CD14-positive monocyte (primary cell): Measurements from ENCODE around the gene NUAK1. TPM values are rescaled to one million over a fixed set of nuclear protein-coding genes. Genes with fewer than 3 reads are reported as not detected.

ENCODE experiments used
- DNase-seq, 3 donors: peaks; one replicate each; pipeline ENCODE4 v3.0.0-alpha.2; 2011 to 2022
- H2AFZ ChIP-seq: 2 replicates; pipeline ENCODE4 v1.6.0; 2012; ENCODE audit warnings: mild to moderate bottlenecking, low read depth, low read length, inconsistent platforms; ENCODE audit not compliant: insufficient read depth, poor library complexity, severe bottlenecking
- H3K27ac ChIP-seq, 2 donors: 1 replicate in 1 of 2; 2 replicates in 1 of 2; pipeline ENCODE4 v1.5.1; 2012 to 2013; ENCODE audit warnings: low read length in 2 of 2, control low read depth in 1 of 2, inconsistent platforms in 1 of 2, low read depth in 1 of 2, mild to moderate bottlenecking in 1 of 2
- H3K27me3 ChIP-seq, 2 donors: one replicate each; pipeline versions ENCODE4 v1.6.0 to v1.6.1; 2011 to 2013; ENCODE audit warnings: low read length in 2 of 2; ENCODE audit not compliant: control insufficient read depth in 2 of 2, insufficient read depth in 2 of 2
- H3K36me3 ChIP-seq, 2 donors: replicated peaks in 1 of 2; 1 replicate in 1 of 2; 2 replicates in 1 of 2; pipeline versions ENCODE4 v1.5.1 to v1.6.1; 2012 to 2013; ENCODE audit warnings: low read length in 2 of 2, control low read depth in 1 of 2, inconsistent platforms in 1 of 2, mild to moderate bottlenecking in 1 of 2; ENCODE audit not compliant: insufficient read depth in 2 of 2, control insufficient read depth in 1 of 2
- H3K4me1 ChIP-seq, 2 donors: 1 replicate in 1 of 2; 2 replicates in 1 of 2; pipeline versions ENCODE4 v1.5.1 to v1.6.1; 2012 to 2013; ENCODE audit warnings: low read length in 2 of 2, control low read depth in 1 of 2, inconsistent platforms in 1 of 2, mild to moderate bottlenecking in 1 of 2, moderate library complexity in 1 of 2; ENCODE audit not compliant: insufficient read depth in 2 of 2, control insufficient read depth in 1 of 2
- H3K4me2 ChIP-seq: replicated peaks from 2 replicates; pipeline ENCODE3; 2012; ENCODE audit warnings: low read length, moderate library complexity, mild to moderate bottlenecking; ENCODE audit not compliant: poor library complexity, severe bottlenecking; ENCODE audit errors: extremely low read depth
- H3K4me3 ChIP-seq, 3 experiments: fragments of 200-600 bp in 1 of 3; sonication (generic) in 1 of 3; replicated peaks in 1 of 3; 1 replicate in 2 of 3; 2 replicates in 1 of 3; pipeline ENCODE4 v1.5.1; 2011 to 2013; ENCODE audit warnings: low read length in 3 of 3, mild to moderate bottlenecking in 3 of 3, control low read depth in 2 of 3, low read depth in 2 of 3, inconsistent platforms in 1 of 3, moderate library complexity in 1 of 3
- H3K79me2 ChIP-seq: 2 replicates; pipeline ENCODE4 v1.6.0; 2012; ENCODE audit warnings: mild to moderate bottlenecking, control low read depth, inconsistent platforms, low read length, moderate library complexity; ENCODE audit not compliant: insufficient read depth
- H3K9ac ChIP-seq: 2 replicates; pipeline ENCODE4 v1.6.0; 2017; ENCODE audit warnings: low read length, mild to moderate bottlenecking; ENCODE audit not compliant: insufficient read depth, poor library complexity, severe bottlenecking
- H3K9me3 ChIP-seq, 2 donors: replicated peaks in 1 of 2; 1 replicate in 1 of 2; 2 replicates in 1 of 2; pipeline versions ENCODE4 v1.5.1 to v1.6.1; 2012 to 2013; ENCODE audit warnings: low read length in 2 of 2, control low read depth in 1 of 2; ENCODE audit not compliant: control insufficient read depth in 1 of 2, insufficient read depth in 1 of 2
- H4K20me1 ChIP-seq: 2 replicates; pipeline ENCODE4 v1.6.0; 2012; ENCODE audit warnings: mild to moderate bottlenecking, low read length, control low read depth, moderate library complexity; ENCODE audit not compliant: insufficient read depth
- H3K27ac Mint-ChIP-seq, 7 donors: one replicate each; pipeline ENCODE4 v1.8.0; 2020; ENCODE audit warnings: mild to moderate bottlenecking in 7 of 7, mixed read lengths in 7 of 7, moderate library complexity in 6 of 7, inconsistent platforms in 2 of 7
- H3K27me3 Mint-ChIP-seq, 3 donors: one replicate each; pipeline ENCODE4 v1.8.0; 2021 to 2022; ENCODE audit warnings: low read depth in 3 of 3, mild to moderate bottlenecking in 3 of 3, mixed read lengths in 3 of 3, moderate library complexity in 3 of 3, inconsistent platforms in 1 of 3
- H3K36me3 Mint-ChIP-seq, 2 donors: one replicate each; pipeline ENCODE4 v1.8.0; 2020; ENCODE audit warnings: mixed read lengths in 2 of 2, inconsistent platforms in 1 of 2, mild to moderate bottlenecking in 1 of 2
- H3K4me1 Mint-ChIP-seq: one replicate; pipeline ENCODE4 v1.8.0; 2020; ENCODE audit warnings: mild to moderate bottlenecking, mixed read lengths
- H3K4me3 Mint-ChIP-seq, 2 donors: one replicate each; pipeline ENCODE4 v1.8.0; 2020; ENCODE audit warnings: mild to moderate bottlenecking in 2 of 2, mixed read lengths in 2 of 2, moderate library complexity in 1 of 2
- H3K9me3 Mint-ChIP-seq, 7 donors: one replicate each; pipeline ENCODE4 v1.8.0; 2020 to 2022; ENCODE audit warnings: mixed read lengths in 7 of 7, mild to moderate bottlenecking in 6 of 7, moderate library complexity in 6 of 7, inconsistent platforms in 2 of 7
- WGBS: methylation state at CpG from one replicate; pipeline ENCODE4 v1.1.5; 2013; ENCODE audit warnings: missing lambda C conversion rate; ENCODE audit not compliant: insufficient coverage; 5-methylcytosine and 5-hydroxymethylcytosine counted together
- intact Hi-C, 2 donors: fragments of 100-400 bp; cut with micrococcal nuclease; formaldehyde crosslinking; loops; one replicate each; pipeline versions ENCODE4 v1.15.0 to v1.15.1; 2023
- polyA plus RNA-seq, 3 donors: library from polyadenylated mRNA; depleted of rRNA in 1 of 3; unstranded in 2 of 3; stranded (reverse) in 1 of 3; fragments of 300-500 nt in 2 of 3; fragments of >200 nt in 1 of 3; fragmentation: Illumina TruSeq in 2 of 3; gene quantifications; 1 replicate in 2 of 3; 2 replicates in 1 of 3; pipeline ENCODE4 v1.2.3, GENCODE V29; 2012 to 2021
- TF ChIP-seq, protein P1 (sequence below): fragments of 200-600 bp; IDR thresholded peaks from one replicate; pipeline ENCODE4 v1.8.0; 2022; ENCODE audit warnings: antibody characterized with exemption, mild to moderate bottlenecking

NUAK1 gene
- polyA plus RNA-seq, 3 donors, result not detected

DNA sequence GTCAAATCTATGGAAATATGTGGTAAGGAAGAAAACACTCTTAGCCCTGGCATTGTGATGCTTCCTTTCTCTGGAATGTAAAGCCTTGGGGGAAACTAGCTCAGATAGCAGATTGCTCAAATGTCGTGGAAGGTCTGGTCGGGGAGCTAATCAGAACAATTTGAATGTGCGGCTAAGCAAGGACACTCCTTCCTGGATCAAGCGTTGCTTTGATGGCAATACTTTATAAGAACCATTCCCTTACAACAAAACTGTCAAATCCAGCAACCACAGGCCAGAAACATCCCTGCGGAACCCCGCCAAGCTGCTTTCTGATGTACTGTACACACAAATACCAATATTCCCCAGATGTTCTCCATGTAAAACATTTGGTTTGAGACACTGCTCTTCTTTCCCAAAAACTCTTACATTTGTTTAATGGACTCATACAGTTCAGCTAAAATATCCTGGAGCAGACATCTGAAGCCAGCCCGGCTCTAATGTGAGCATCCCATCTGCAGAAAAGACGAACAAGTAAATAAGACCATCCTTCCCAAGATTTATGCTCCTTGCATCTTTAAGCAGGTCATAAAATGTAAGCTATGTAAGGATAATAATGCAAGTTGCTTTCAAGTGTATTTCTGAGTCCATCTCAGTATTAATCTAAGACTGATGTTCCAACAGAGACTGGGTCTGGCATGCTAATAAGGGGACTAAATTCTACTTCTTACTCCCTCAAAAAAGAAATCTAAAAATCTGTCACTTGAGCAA, 20.2 kb downstream of the NUAK1 start:
- intact Hi-C loops, result no loop called here
- Histone ChIP-seq H3K79me2 (no peaks in the 10 kb centered on the region), H3K9ac (no peak overlapping the region), H3K4me2 (no peak overlapping the region), H3K27ac (no peak overlapping the region), H3K36me3 (no peaks in the 10 kb centered on the region), H3K27me3 (no peaks in the 10 kb centered on the region), H3K9me3 (no peaks in the 10 kb centered on the region), H3K4me1 (peaks cover 5 to 11% of the 10 kb centered on the region in 2 donors), H2AFZ (no peak overlapping the region), H3K4me3 (no peak overlapping the region), H4K20me1 (no peaks in the 10 kb centered on the region)
- DNase-seq, result no peak
- 93% methylated on average over 3 of the region's 8 CpGs for WGBS
- TF ChIP-seq, protein P1, sequence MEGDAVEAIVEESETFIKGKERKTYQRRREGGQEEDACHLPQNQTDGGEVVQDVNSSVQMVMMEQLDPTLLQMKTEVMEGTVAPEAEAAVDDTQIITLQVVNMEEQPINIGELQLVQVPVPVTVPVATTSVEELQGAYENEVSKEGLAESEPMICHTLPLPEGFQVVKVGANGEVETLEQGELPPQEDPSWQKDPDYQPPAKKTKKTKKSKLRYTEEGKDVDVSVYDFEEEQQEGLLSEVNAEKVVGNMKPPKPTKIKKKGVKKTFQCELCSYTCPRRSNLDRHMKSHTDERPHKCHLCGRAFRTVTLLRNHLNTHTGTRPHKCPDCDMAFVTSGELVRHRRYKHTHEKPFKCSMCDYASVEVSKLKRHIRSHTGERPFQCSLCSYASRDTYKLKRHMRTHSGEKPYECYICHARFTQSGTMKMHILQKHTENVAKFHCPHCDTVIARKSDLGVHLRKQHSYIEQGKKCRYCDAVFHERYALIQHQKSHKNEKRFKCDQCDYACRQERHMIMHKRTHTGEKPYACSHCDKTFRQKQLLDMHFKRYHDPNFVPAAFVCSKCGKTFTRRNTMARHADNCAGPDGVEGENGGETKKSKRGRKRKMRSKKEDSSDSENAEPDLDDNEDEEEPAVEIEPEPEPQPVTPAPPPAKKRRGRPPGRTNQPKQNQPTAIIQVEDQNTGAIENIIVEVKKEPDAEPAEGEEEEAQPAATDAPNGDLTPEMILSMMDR, result no peak
- peaks cover 3% of the 10 kb centered on the region for H3K4me1 Mint-ChIP-seq
- H3K9me3 Mint-ChIP-seq, result peaks cover 0 to 2% (median 0%) of the 10 kb centered on the region in 7 donors
- H3K27me3 Mint-ChIP-seq, result peaks cover 1 to 19% (median 4%) of the 10 kb centered on the region in 3 donors
- no peak overlapping the region for H3K4me3 Mint-ChIP-seq
- no peak overlapping the region for H3K27ac Mint-ChIP-seq
- no peaks in the 10 kb centered on the region for H3K36me3 Mint-ChIP-seq

DNA sequence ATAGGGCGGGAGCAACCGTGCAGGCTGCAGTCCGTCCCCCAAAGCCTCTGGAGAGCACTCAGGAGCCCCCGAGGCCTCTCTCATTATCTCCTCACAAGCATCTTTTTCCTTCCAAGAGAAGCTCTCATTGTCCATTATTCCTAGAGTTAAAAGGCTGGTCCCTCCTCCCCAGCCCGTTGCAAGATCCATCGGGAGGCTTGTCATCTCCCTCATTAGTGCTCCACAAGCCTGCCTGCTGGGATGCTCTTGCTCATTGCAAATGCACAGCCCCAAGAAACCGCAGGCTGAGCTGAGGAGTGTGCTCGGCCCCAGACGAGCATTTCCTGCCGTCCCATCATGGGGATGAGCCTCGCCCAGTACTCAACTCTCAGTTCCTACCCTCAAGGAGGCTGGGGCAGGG, 23.3 kb downstream of the NUAK1 start:
- H3K9ac ChIP-seq, result no peak overlapping the region
- H3K27ac Mint-ChIP-seq, result no peak overlapping the region
- TF ChIP-seq, protein P1, result no peak
- 88% methylated on average over 10 of the region's 11 CpGs for WGBS
- peaks cover 21 to 27% of the 10 kb centered on the region in 2 donors for H3K4me1 ChIP-seq
- H2AFZ ChIP-seq, result no peak overlapping the region
- no peaks in the 10 kb centered on the region for H3K27me3 ChIP-seq
- no peak overlapping the region for H3K4me2 ChIP-seq
- H3K9me3 Mint-ChIP-seq, result peaks cover 0 to 2% (median 0%) of the 10 kb centered on the region in 7 donors
- H3K9me3 ChIP-seq, result no peaks in the 10 kb centered on the region
- H3K27me3 Mint-ChIP-seq, result peaks cover 1 to 15% (median 2%) of the 10 kb centered on the region in 3 donors
- intact Hi-C loops, result no loop called here
- no peaks in the 10 kb centered on the region for H3K36me3 ChIP-seq
- peaks cover 17% of the 10 kb centered on the region for H3K4me1 Mint-ChIP-seq
- no peak overlapping the region for H3K27ac ChIP-seq
- no peaks in the 10 kb centered on the region for H3K79me2 ChIP-seq
- no peaks in the 10 kb centered on the region for H4K20me1 ChIP-seq
- no peak for DNase-seq
- H3K4me3 ChIP-seq, result no peak overlapping the region
- H3K4me3 Mint-ChIP-seq, result no peak overlapping the region
- no peaks in the 10 kb centered on the region for H3K36me3 Mint-ChIP-seq
